Measurements from ENCODE around the gene FAM53B. TPM values are rescaled to one million over a fixed set of nuclear protein-coding genes. Genes with fewer than 3 reads are reported as not detected.

FAM53B gene
- total RNA-seq, 2 donors from 2014 or later: 17.1 to 21.1 TPM

GRCh38 chr10:124669824-124670654 lies 74.1 kb downstream of the FAM53B start:
- ATAC-seq (no peak), DNase-seq (no peak)
- H3K27me3 ChIP-seq: no peaks in the 10 kb centered on the region
- no peak overlapping the region for H3K27ac ChIP-seq
- no peak overlapping the region for H3K4me3 ChIP-seq
- no peaks in the 10 kb centered on the region for H3K9me3 ChIP-seq
- peaks cover 4% of the 10 kb centered on the region for H3K4me1 ChIP-seq
- WGBS, 2 donors: 89% methylated on average over 22 to 23 of the region's 23 CpGs
- TF ChIP-seq POLR2A (IDR thresholded peaks at IDR 0.05): no peak
- no peak for TF ChIP-seq CTCF (IDR thresholded peaks at IDR 0.05)
- intact Hi-C loops (cut with DNase I): no loop called here
- H3K36me3 ChIP-seq (replicated peaks in 1 of 2; ENCODE audit: insufficient read depth in 1 of 2, low read depth in 2 of 2): no peaks in the 10 kb centered on the region

- peaks cover 4% of the 10 kb centered on the region for H3K4me1 ChIP-seq
- no peak overlapping the region for H3K4me3 ChIP-seq
- intact Hi-C loops (cut with DNase I): no loop called here
- TF ChIP-seq CTCF (IDR thresholded peaks at IDR 0.05): no peak
- no peak for TF ChIP-seq POLR2A (IDR thresholded peaks at IDR 0.05)
- H3K9me3 ChIP-seq: no peaks in the 10 kb centered on the region
- DNase-seq: no peak
- 84 to 90% methylated on average over 16 to 20 of the region's 20 CpGs for WGBS, 2 donors
- no peaks in the 10 kb centered on the region for H3K27me3 ChIP-seq
- ATAC-seq: no peak
- H3K27ac ChIP-seq: no peak overlapping the region
- H3K36me3 ChIP-seq (replicated peaks in 1 of 2; ENCODE audit: insufficient read depth in 1 of 2, low read depth in 2 of 2): no peaks in the 10 kb centered on the region
Observed at GRCh38 chr10:124669141-124669823, 74.9 kb downstream of the FAM53B start.

GRCh38 chr10:124668517-124669051 lies 75.6 kb downstream of the FAM53B start:
- H3K27ac ChIP-seq: no peak overlapping the region
- no peak overlapping the region for H3K4me3 ChIP-seq
- H3K9me3 ChIP-seq: no peaks in the 10 kb centered on the region
- no peaks in the 10 kb centered on the region for H3K27me3 ChIP-seq
- DNase-seq (no peak), ATAC-seq (no peak)
- WGBS, 2 donors: 84% methylated on average over 6 to 11 of the region's 11 CpGs
- TF ChIP-seq POLR2A (IDR thresholded peaks at IDR 0.05): no peak
- TF ChIP-seq CTCF (IDR thresholded peaks at IDR 0.05): no peak
- H3K4me1 ChIP-seq: peaks cover 4% of the 10 kb centered on the region
- H3K36me3 ChIP-seq (replicated peaks in 1 of 2; ENCODE audit: insufficient read depth in 1 of 2, low read depth in 2 of 2): no peaks in the 10 kb centered on the region
- intact Hi-C loops (cut with DNase I): no loop called here

- H3K27ac ChIP-seq: no peak overlapping the region
- no peak for DNase-seq
- TF ChIP-seq CTCF (IDR thresholded peaks at IDR 0.05): no peak
- TF ChIP-seq POLR2A (IDR thresholded peaks at IDR 0.05): no peak
- no peaks in the 10 kb centered on the region for H3K36me3 ChIP-seq (replicated peaks in 1 of 2; ENCODE audit: insufficient read depth in 1 of 2, low read depth in 2 of 2)
- no peak overlapping the region for H3K4me3 ChIP-seq
- no peaks in the 10 kb centered on the region for H3K27me3 ChIP-seq
- intact Hi-C loops (cut with DNase I): no loop called here
- WGBS, 2 donors: 86 to 91% methylated on average over 15 of the region's 15 CpGs
- ATAC-seq: no peak
- peaks cover 4% of the 10 kb centered on the region for H3K4me1 ChIP-seq
- H3K9me3 ChIP-seq: no peaks in the 10 kb centered on the region
Observed at GRCh38 chr10:124667425-124668345, 76.5 kb downstream of the FAM53B start.

Measured in body of pancreas (tissue), 4 donors.